Astrocyte of the cerebellum (primary cell): Measurements from ENCODE around the gene CSNK1D.

Experiments
- DNase-seq: peaks from one replicate; pipeline ENCODE4 v3.0.0-alpha.2; 2011; ENCODE audit warnings: low read depth
- H3K4me3 ChIP-seq: 2 replicates; pipeline ENCODE4 v1.5.1; 2011; ENCODE audit warnings: mild to moderate bottlenecking, low read depth, low read length, moderate library complexity
- CTCF ChIP-seq: IDR thresholded peaks from 2 replicates; pipeline ENCODE4 v1.5.1; 2012; ENCODE audit warnings: low read length, low read depth, moderate library complexity, mild to moderate bottlenecking; ENCODE audit errors: missing control alignments
- in situ Hi-C: cut with HindIII; loops from 2 replicates; pipeline ENCODE4 v1.10.0; 2017; ENCODE audit warnings: low sequenced_read_pairs

CSNK1D gene

GRCh38 chr17:82278786-82279391 lies 5.4 kb upstream of the CSNK1D start:
- no peak for DNase-seq
- in situ Hi-C loops = no loop called here
- H3K4me3 ChIP-seq = no peak overlapping the region
- TF ChIP-seq CTCF = no peak

- no peak overlapping the region for H3K4me3 ChIP-seq
- no peak for TF ChIP-seq CTCF
- in situ Hi-C loops = no loop called here
- no peak for DNase-seq
Measured at GRCh38 chr17:82278308-82278707, 4.8 kb upstream of the CSNK1D start.

GRCh38 chr17:82277851-82278250 lies 4.4 kb upstream of the CSNK1D start:
- in situ Hi-C loops = no loop called here
- DNase-seq = no peak
- TF ChIP-seq CTCF = no peak
- H3K4me3 ChIP-seq = no peak overlapping the region

GRCh38 chr17:82276938-82277337 lies 3.4 kb upstream of the CSNK1D start:
- no peak for DNase-seq
- no peak for TF ChIP-seq CTCF
- in situ Hi-C loops = no loop called here
- no peak overlapping the region for H3K4me3 ChIP-seq

GRCh38 chr17:82275326-82275725 lies 1.8 kb upstream of the CSNK1D start:
- no peak for TF ChIP-seq CTCF
- DNase-seq = no peak
- in situ Hi-C loops = no loop called here
- H3K4me3 ChIP-seq = no peak overlapping the region

GRCh38 chr17:82274134-82275020 lies 877 bp upstream of the CSNK1D start:
- TF ChIP-seq CTCF = no peak
- in situ Hi-C loops = no loop called here
- DNase-seq = no peak
- peak overlapping the region; percentile 55 for H3K4me3 ChIP-seq
